Measurements from ENCODE around the gene NCEH1. TPM values are rescaled to one million over a fixed set of nuclear protein-coding genes. Genes with fewer than 3 reads are reported as not detected.

Gene NCEH1
- total RNA-seq, 1 experiment from 2014 or later: 11.5 TPM

GRCh38 chr3:172644258-172644657 is 66.6 kb downstream of the NCEH1 start:
- CTCF ChIA-PET: interaction anchor here (1.3 kb wide), 1 partner anchor 29 kb away, joined by 4 read pairs; no protein-coding TSS in a partner anchor
- H3K36me3 ChIP-seq (ENCODE audit: control insufficient read depth in 1 of 2, insufficient read depth in 2 of 2, low read length in 2 of 2): no peaks in the 10 kb centered on the region
- RAD21 ChIA-PET (ENCODE audit: low non-redundant PET in 1 of 2, low total read pairs in 2 of 2, uncharacterized antibody in 2 of 2, unreplicated experiment in 2 of 2): no interaction called here
- no peak for ATAC-seq
- H3K9ac ChIP-seq (ENCODE audit: low read length): no peak overlapping the region
- H3K79me2 ChIP-seq (ENCODE audit: insufficient read depth, low read length): no peaks in the 10 kb centered on the region
- no peaks in the 10 kb centered on the region for H3K27me3 ChIP-seq (ENCODE audit: insufficient read depth, low read length)
- peaks cover 32% of the 10 kb centered on the region in 2 experiments for H3K4me1 ChIP-seq (ENCODE audit: control insufficient read depth in 1 of 2, insufficient read depth in 2 of 2, low read length in 2 of 2)
- no peaks in the 10 kb centered on the region for H3K9me3 ChIP-seq (ENCODE audit: control insufficient read depth in 1 of 2, insufficient read depth in 1 of 2, low read depth in 1 of 2, low read length in 2 of 2)
- intact Hi-C loops (cut with micrococcal nuclease): no loop called here
- no peaks in the 10 kb centered on the region for H4K20me1 ChIP-seq (ENCODE audit: insufficient read depth)
- no peak overlapping the region for H3K27ac ChIP-seq (ENCODE audit: low read depth, low read length)
- H2AFZ ChIP-seq (ENCODE audit: low read depth, low read length, poor library complexity, severe bottlenecking): no peak overlapping the region
- DNase-seq (ENCODE audit: low read depth, low spot score): no peak
- no peak overlapping the region for H3K4me3 ChIP-seq (replicated peaks in 1 of 2; ENCODE audit: low read depth in 1 of 2, low read length in 2 of 2)
- H3K9me2 ChIP-seq (ENCODE audit: insufficient read depth): no peaks in the 10 kb centered on the region
- POLR2A ChIA-PET: no interaction called here
- no peak overlapping the region for H3K4me2 ChIP-seq (ENCODE audit: low read length)
- TF ChIP-seq ATF3 (IDR thresholded peaks at IDR 0.05) (no peak), EGR1 (IDR thresholded peaks at IDR 0.05; ENCODE audit: low read depth) (no peak), REST (IDR thresholded peaks at IDR 0.05; ENCODE audit: low read depth) (no peak), FOSL1 (IDR thresholded peaks at IDR 0.05; ENCODE audit: low read depth) (no peak), CBX3 (IDR thresholded peaks at IDR 0.05; ENCODE audit: low read depth) (no peak)
- TF ChIP-seq, protein P1, sequence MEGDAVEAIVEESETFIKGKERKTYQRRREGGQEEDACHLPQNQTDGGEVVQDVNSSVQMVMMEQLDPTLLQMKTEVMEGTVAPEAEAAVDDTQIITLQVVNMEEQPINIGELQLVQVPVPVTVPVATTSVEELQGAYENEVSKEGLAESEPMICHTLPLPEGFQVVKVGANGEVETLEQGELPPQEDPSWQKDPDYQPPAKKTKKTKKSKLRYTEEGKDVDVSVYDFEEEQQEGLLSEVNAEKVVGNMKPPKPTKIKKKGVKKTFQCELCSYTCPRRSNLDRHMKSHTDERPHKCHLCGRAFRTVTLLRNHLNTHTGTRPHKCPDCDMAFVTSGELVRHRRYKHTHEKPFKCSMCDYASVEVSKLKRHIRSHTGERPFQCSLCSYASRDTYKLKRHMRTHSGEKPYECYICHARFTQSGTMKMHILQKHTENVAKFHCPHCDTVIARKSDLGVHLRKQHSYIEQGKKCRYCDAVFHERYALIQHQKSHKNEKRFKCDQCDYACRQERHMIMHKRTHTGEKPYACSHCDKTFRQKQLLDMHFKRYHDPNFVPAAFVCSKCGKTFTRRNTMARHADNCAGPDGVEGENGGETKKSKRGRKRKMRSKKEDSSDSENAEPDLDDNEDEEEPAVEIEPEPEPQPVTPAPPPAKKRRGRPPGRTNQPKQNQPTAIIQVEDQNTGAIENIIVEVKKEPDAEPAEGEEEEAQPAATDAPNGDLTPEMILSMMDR (IDR thresholded peaks at IDR 0.05 in 2 of 3, conservative IDR thresholded peaks at IDR 0.05 in 1 of 3; ENCODE audit: borderline replicate concordance in 1 of 3, insufficient read depth in 1 of 3, low read depth in 2 of 3, low read length in 2 of 3): no peak
- BruUV-seq (replicated peaks): no TSS peak

Data from HCT116 (cell line).